CD14-positive monocyte (primary cell): ENCODE measurements around the gene PHF3. TPM values are rescaled to one million over a fixed set of nuclear protein-coding genes. Genes with fewer than 3 reads are reported as not detected.
"Not testable (repeated sequence)": the region's sequence is repeated elsewhere in the genome, so short reads cannot be mapped to it uniquely, and the experiment has no call there.

Experiments used
- DNase-seq, 3 donors: peaks; one replicate each; pipeline ENCODE4 v3.0.0-alpha.2; 2011 to 2022
- H2AFZ ChIP-seq: 2 replicates; pipeline ENCODE4 v1.6.0; 2012; ENCODE audit warnings: mild to moderate bottlenecking, low read depth, low read length, inconsistent platforms; ENCODE audit not compliant: insufficient read depth, poor library complexity, severe bottlenecking
- H3K27ac ChIP-seq, 2 donors: 1 replicate in 1 of 2; 2 replicates in 1 of 2; pipeline ENCODE4 v1.5.1; 2012 to 2013; ENCODE audit warnings: low read length in 2 of 2, control low read depth in 1 of 2, inconsistent platforms in 1 of 2, low read depth in 1 of 2, mild to moderate bottlenecking in 1 of 2
- H3K27me3 ChIP-seq, 2 donors: one replicate each; pipeline versions ENCODE4 v1.6.0 to v1.6.1; 2011 to 2013; ENCODE audit warnings: low read length in 2 of 2; ENCODE audit not compliant: control insufficient read depth in 2 of 2, insufficient read depth in 2 of 2
- H3K36me3 ChIP-seq, 2 donors: replicated peaks in 1 of 2; 1 replicate in 1 of 2; 2 replicates in 1 of 2; pipeline versions ENCODE4 v1.5.1 to v1.6.1; 2012 to 2013; ENCODE audit warnings: low read length in 2 of 2, control low read depth in 1 of 2, inconsistent platforms in 1 of 2, mild to moderate bottlenecking in 1 of 2; ENCODE audit not compliant: insufficient read depth in 2 of 2, control insufficient read depth in 1 of 2
- H3K4me1 ChIP-seq, 2 donors: 1 replicate in 1 of 2; 2 replicates in 1 of 2; pipeline versions ENCODE4 v1.5.1 to v1.6.1; 2012 to 2013; ENCODE audit warnings: low read length in 2 of 2, control low read depth in 1 of 2, inconsistent platforms in 1 of 2, mild to moderate bottlenecking in 1 of 2, moderate library complexity in 1 of 2; ENCODE audit not compliant: insufficient read depth in 2 of 2, control insufficient read depth in 1 of 2
- H3K4me2 ChIP-seq: replicated peaks from 2 replicates; pipeline ENCODE3; 2012; ENCODE audit warnings: low read length, moderate library complexity, mild to moderate bottlenecking; ENCODE audit not compliant: poor library complexity, severe bottlenecking; ENCODE audit errors: extremely low read depth
- H3K4me3 ChIP-seq, 3 experiments: fragments of 200-600 bp in 1 of 3; sonication (generic) in 1 of 3; replicated peaks in 1 of 3; 1 replicate in 2 of 3; 2 replicates in 1 of 3; pipeline ENCODE4 v1.5.1; 2011 to 2013; ENCODE audit warnings: low read length in 3 of 3, mild to moderate bottlenecking in 3 of 3, control low read depth in 2 of 3, low read depth in 2 of 3, inconsistent platforms in 1 of 3, moderate library complexity in 1 of 3
- H3K79me2 ChIP-seq: 2 replicates; pipeline ENCODE4 v1.6.0; 2012; ENCODE audit warnings: mild to moderate bottlenecking, control low read depth, inconsistent platforms, low read length, moderate library complexity; ENCODE audit not compliant: insufficient read depth
- H3K9ac ChIP-seq: 2 replicates; pipeline ENCODE4 v1.6.0; 2017; ENCODE audit warnings: low read length, mild to moderate bottlenecking; ENCODE audit not compliant: insufficient read depth, poor library complexity, severe bottlenecking
- H3K9me3 ChIP-seq, 2 donors: replicated peaks in 1 of 2; 1 replicate in 1 of 2; 2 replicates in 1 of 2; pipeline versions ENCODE4 v1.5.1 to v1.6.1; 2012 to 2013; ENCODE audit warnings: low read length in 2 of 2, control low read depth in 1 of 2; ENCODE audit not compliant: control insufficient read depth in 1 of 2, insufficient read depth in 1 of 2
- H4K20me1 ChIP-seq: 2 replicates; pipeline ENCODE4 v1.6.0; 2012; ENCODE audit warnings: mild to moderate bottlenecking, low read length, control low read depth, moderate library complexity; ENCODE audit not compliant: insufficient read depth
- H3K27ac Mint-ChIP-seq, 7 donors: one replicate each; pipeline ENCODE4 v1.8.0; 2020; ENCODE audit warnings: mild to moderate bottlenecking in 7 of 7, mixed read lengths in 7 of 7, moderate library complexity in 6 of 7, inconsistent platforms in 2 of 7
- H3K27me3 Mint-ChIP-seq, 3 donors: one replicate each; pipeline ENCODE4 v1.8.0; 2021 to 2022; ENCODE audit warnings: low read depth in 3 of 3, mild to moderate bottlenecking in 3 of 3, mixed read lengths in 3 of 3, moderate library complexity in 3 of 3, inconsistent platforms in 1 of 3
- H3K36me3 Mint-ChIP-seq, 2 donors: one replicate each; pipeline ENCODE4 v1.8.0; 2020; ENCODE audit warnings: mixed read lengths in 2 of 2, inconsistent platforms in 1 of 2, mild to moderate bottlenecking in 1 of 2
- H3K4me1 Mint-ChIP-seq: one replicate; pipeline ENCODE4 v1.8.0; 2020; ENCODE audit warnings: mild to moderate bottlenecking, mixed read lengths
- H3K4me3 Mint-ChIP-seq, 2 donors: one replicate each; pipeline ENCODE4 v1.8.0; 2020; ENCODE audit warnings: mild to moderate bottlenecking in 2 of 2, mixed read lengths in 2 of 2, moderate library complexity in 1 of 2
- H3K9me3 Mint-ChIP-seq, 7 donors: one replicate each; pipeline ENCODE4 v1.8.0; 2020 to 2022; ENCODE audit warnings: mixed read lengths in 7 of 7, mild to moderate bottlenecking in 6 of 7, moderate library complexity in 6 of 7, inconsistent platforms in 2 of 7
- CTCF ChIP-seq: fragments of 200-600 bp; IDR thresholded peaks from one replicate; pipeline ENCODE4 v1.8.0; 2022; ENCODE audit warnings: antibody characterized with exemption, mild to moderate bottlenecking
- WGBS: methylation state at CpG from one replicate; pipeline ENCODE4 v1.1.5; 2013; ENCODE audit warnings: missing lambda C conversion rate; ENCODE audit not compliant: insufficient coverage; 5-methylcytosine and 5-hydroxymethylcytosine counted together
- intact Hi-C, 2 donors: fragments of 100-400 bp; cut with micrococcal nuclease; formaldehyde crosslinking; loops; one replicate each; pipeline versions ENCODE4 v1.15.0 to v1.15.1; 2023
- polyA plus RNA-seq, 3 donors: library from polyadenylated mRNA; depleted of rRNA in 1 of 3; unstranded in 2 of 3; stranded (reverse) in 1 of 3; fragments of 300-500 nt in 2 of 3; fragments of >200 nt in 1 of 3; fragmentation: Illumina TruSeq in 2 of 3; gene quantifications; 1 replicate in 2 of 3; 2 replicates in 1 of 3; pipeline ENCODE4 v1.2.3, GENCODE V29; 2012 to 2021

The PHF3 gene
- polyA plus RNA-seq, 3 donors = 5.4 to 13.8 (median 13.0) TPM

GRCh38 chr6:63750400-63750799 is 114.8 kb downstream of the PHF3 start:
- H3K9ac ChIP-seq = no peak overlapping the region
- H3K27me3 ChIP-seq = no peaks in the 10 kb centered on the region
- H3K36me3 ChIP-seq = no peaks in the 10 kb centered on the region
- no peak for DNase-seq
- peaks cover 0 to 2% (median 1%) of the 10 kb centered on the region in 3 donors for H3K27me3 Mint-ChIP-seq
- no peaks in the 10 kb centered on the region for H4K20me1 ChIP-seq
- WGBS = no CpG with 5 or more reads among the region's 2 CpGs
- TF ChIP-seq CTCF = no peak
- no peak overlapping the region for H2AFZ ChIP-seq
- no peaks in the 10 kb centered on the region for H3K4me1 Mint-ChIP-seq
- no peak overlapping the region for H3K4me3 Mint-ChIP-seq
- no peaks in the 10 kb centered on the region for H3K9me3 ChIP-seq
- H3K36me3 Mint-ChIP-seq = no peaks in the 10 kb centered on the region
- H3K27ac ChIP-seq = no peak overlapping the region
- no peak overlapping the region for H3K27ac Mint-ChIP-seq
- H3K4me2 ChIP-seq = no peak overlapping the region
- no peaks in the 10 kb centered on the region for H3K4me1 ChIP-seq
- intact Hi-C loops = no loop called here
- peaks cover 8 to 19% (median 13%) of the 10 kb centered on the region in 7 donors for H3K9me3 Mint-ChIP-seq
- no peak overlapping the region for H3K4me3 ChIP-seq
- no peaks in the 10 kb centered on the region for H3K79me2 ChIP-seq

- H3K27ac Mint-ChIP-seq, H3K4me3 ChIP-seq, H3K27me3 ChIP-seq, intact Hi-C loops, H3K36me3 Mint-ChIP-seq, H3K4me1 Mint-ChIP-seq, H3K36me3 ChIP-seq, H3K4me1 ChIP-seq, H3K9ac ChIP-seq, H3K79me2 ChIP-seq, H3K9me3 ChIP-seq, H3K4me2 ChIP-seq, H3K27me3 Mint-ChIP-seq, H3K27ac ChIP-seq, H3K4me3 Mint-ChIP-seq, DNase-seq, H4K20me1 ChIP-seq, H2AFZ ChIP-seq: not testable (repeated sequence)
- peaks cover 9 to 34% (median 26%) of the 10 kb centered on the region in 7 donors for H3K9me3 Mint-ChIP-seq
Observed at GRCh38 chr6:63757275-63757674, 121.7 kb downstream of the PHF3 start.
